GM12873 (cell line): ENCODE measurements around the gene RPGR.

ENCODE experiments used
- TF ChIP-seq, protein P1 (sequence below): IDR thresholded peaks from 2 replicates; pipeline ENCODE4 v1.5.1; 2012; ENCODE audit warnings: low read depth, mild to moderate bottlenecking, moderate library complexity, low read length, control low read depth; ENCODE audit not compliant: insufficient read depth; ENCODE audit errors: missing control alignments

Gene RPGR

DNA sequence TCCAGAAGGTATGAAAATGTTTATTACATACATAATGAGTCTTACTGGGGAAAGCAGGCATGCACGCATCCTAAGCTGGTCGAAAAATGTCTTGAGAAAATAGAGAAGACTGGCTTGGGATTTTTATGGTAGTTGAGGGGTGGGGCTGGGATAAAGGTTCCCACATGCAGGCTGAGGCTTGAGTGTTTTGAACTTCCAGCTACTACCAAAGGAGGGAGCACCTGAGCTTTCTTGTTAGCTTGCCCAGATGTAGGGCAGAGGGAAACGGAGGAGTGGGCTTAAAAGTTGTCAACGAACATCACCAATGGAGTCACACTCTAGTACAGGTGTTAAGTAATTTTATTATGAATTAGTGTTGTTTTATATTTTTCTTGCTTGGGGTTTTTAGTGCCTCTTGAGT lies 67.1 kb downstream of the RPGR start:
- TF ChIP-seq, protein P1, sequence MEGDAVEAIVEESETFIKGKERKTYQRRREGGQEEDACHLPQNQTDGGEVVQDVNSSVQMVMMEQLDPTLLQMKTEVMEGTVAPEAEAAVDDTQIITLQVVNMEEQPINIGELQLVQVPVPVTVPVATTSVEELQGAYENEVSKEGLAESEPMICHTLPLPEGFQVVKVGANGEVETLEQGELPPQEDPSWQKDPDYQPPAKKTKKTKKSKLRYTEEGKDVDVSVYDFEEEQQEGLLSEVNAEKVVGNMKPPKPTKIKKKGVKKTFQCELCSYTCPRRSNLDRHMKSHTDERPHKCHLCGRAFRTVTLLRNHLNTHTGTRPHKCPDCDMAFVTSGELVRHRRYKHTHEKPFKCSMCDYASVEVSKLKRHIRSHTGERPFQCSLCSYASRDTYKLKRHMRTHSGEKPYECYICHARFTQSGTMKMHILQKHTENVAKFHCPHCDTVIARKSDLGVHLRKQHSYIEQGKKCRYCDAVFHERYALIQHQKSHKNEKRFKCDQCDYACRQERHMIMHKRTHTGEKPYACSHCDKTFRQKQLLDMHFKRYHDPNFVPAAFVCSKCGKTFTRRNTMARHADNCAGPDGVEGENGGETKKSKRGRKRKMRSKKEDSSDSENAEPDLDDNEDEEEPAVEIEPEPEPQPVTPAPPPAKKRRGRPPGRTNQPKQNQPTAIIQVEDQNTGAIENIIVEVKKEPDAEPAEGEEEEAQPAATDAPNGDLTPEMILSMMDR = peak; percentile 74

DNA sequence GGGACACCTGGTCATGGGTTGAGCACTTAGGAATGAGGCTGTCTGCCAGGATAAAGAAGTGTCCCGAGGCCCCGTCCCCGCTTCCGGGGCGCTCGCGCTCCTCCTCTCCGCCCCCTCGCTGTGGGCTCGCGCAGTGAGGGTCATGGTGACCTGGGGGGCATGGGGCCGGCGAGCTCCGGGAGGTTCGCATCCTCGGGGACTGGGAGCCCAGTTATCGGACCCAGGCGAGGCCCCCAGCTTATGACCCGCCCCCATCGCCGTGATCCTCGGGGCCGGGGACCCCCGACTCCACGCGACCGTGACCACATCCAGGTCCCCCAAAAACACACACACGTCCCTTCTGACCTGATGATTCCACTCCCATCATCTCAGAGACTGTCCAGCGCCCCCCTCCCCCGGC lies 71.3 kb downstream of the RPGR start:
- TF ChIP-seq, protein P1 = no peak

DNA sequence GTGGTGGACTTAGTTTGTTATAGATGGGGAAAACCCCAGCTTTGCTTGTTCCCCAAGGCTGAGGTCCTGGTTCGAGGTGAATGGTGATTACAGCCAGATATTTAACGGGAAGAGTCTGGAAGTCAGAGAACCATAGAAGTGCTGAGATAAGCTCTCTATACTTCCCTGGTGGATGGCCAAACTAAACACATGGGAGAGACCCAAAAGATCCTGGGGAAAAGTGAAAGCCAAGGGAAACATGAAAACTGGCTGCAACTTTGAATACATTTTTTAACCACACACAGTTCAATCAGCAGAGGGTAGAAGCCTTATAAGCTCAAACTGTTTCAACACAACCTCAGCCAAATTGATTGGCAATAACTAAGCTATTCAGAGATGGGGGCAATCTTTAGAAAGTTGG lies 77.3 kb downstream of the RPGR start:
- TF ChIP-seq, protein P1 = no peak

DNA sequence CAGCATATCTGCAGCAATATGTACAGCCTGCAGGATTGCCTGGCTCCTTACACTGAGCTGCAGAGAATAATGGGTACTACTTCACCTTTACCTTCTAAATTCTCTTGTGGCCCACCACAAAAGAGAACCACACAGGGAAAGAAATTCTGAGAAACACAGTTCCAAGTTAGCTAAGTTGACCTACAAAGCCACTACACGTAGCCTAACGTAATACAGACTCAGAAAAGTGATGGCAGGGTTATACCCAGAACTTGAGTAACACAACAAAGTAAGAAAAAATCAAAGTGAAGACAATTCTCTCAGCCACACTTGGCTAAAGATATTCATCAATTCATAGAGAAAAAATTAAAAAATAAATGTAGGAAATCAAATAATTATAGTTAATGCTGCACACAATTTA lies 80.3 kb downstream of the RPGR start:
- TF ChIP-seq, protein P1 = no peak

DNA sequence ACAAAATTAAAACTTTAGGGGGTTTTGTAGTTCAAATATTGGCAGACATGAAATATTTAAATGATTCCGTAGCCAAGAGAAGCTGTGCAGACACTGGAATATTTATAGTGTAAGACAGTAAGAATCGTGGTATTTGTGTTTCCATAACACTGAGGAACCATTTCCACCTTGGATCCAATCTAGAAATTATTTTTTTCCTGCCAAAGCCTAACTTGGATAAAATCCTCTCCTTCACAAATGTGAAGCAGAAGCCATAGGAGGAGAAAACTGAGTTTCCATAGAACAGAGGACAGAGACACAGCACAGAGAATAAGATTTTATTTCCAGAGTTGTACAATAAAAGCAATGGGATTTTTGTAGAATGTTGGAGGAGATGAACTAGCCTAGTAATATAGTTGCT lies 86.8 kb downstream of the RPGR start:
- TF ChIP-seq, protein P1 = no peak

DNA sequence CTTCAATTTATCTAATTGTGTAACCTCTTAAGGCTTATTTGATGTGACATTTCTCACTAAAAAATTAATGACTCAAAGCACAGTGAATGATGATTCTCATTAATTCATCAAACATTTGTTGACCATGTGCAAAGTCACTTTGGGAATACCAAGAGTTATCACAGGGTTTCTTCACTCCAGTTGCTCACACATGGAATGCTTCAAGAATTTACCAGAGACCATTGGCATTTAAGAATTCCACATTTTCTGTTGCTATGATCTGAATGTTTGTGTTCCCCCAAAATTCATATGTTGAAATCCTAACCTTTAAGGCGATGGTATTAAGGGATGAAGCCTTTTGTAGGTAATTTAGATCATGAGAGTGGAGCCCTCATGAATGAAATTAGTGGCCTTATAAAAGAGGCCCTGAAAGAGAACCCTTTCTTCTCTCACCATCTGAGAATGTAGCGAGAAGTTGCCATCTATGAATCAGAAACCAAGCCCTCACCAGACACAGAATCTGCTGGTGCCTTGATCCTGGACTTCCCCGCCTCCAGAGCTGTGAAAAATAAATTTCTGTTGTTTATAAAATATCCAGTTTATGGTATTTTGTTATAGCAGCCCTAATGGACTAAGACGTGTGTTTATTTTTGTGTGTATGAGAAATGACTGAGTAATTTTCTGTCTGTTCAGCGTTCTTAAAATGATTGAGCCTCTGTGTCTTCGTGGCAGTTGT lies 90.3 kb downstream of the RPGR start:
- TF ChIP-seq, protein P1 = no peak

DNA sequence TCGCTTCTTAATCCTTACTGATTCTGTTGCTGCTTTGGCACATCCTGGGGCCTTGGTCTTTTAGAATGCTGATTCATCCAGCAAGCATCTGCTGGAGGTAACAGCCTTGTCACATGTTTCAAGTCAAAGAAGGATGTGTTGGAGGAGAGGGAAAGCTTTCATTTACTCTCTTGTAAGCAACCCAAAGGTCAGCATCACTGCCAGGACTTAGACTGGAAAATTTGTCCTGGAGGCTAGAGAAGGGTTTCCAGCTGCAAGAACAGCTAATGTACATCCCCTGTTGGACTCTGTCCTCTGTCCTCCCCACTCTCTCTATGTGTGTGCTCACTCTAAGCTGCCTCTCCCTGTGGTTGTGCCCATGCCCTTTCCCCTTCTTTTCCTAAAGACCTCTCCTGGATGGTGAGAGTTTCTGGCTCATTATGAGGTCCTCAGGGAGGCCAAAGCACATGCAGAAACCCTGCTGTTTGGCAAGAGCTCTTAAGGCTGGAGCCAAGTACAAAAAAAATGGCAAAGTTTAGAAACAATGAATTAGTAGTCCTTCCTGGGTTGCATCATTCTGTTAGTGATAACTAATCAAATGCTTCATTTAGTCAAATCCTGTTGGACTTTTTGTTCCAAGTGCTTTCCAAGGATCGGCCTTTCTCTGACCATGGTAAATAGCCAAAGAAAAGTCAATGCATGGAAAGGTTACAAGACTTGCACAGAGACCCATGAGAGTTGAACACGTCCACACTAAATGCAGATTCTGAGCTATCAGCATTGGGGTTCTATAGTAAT lies 93.2 kb downstream of the RPGR start:
- TF ChIP-seq, protein P1 = no peak
